Smooth muscle cell (in vitro differentiated cells): Measurements from ENCODE around the gene ZC3H7A. TPM values are rescaled to one million over a fixed set of nuclear protein-coding genes. Genes with fewer than 3 reads are reported as not detected.

Source experiments
- DNase-seq: peaks from one replicate; lab custom pipeline; 2025; ENCODE audit not compliant: unreplicated experiment; lab: John Stamatoyannopoulos, UW
- H2AFZ ChIP-seq: fragments of 200-600 bp; sonication (generic); 2 replicates; pipeline ENCODE4 v1.6.0; 2016; ENCODE audit warnings: antibody characterized with exemption, low read depth, mild to moderate bottlenecking
- H3F3A ChIP-seq: fragments of 200-600 bp; sonication (generic); 2 replicates; pipeline ENCODE4 v1.6.0; 2017; ENCODE audit warnings: antibody characterized with exemption, low read depth
- H3K27ac ChIP-seq: fragments of 200-600 bp; sonication (generic); 2 replicates; pipeline ENCODE4 v1.5.1; 2016; ENCODE audit warnings: low read depth, mild to moderate bottlenecking
- H3K27me3 ChIP-seq: fragments of 200-600 bp; sonication (generic); 2 replicates; pipeline ENCODE4 v1.6.1; 2016; ENCODE audit warnings: low read depth, mild to moderate bottlenecking
- H3K36me3 ChIP-seq: fragments of 200-600 bp; sonication (generic); 2 replicates; pipeline ENCODE4 v1.5.1; 2016; ENCODE audit warnings: low read depth
- H3K4me1 ChIP-seq: fragments of 200-600 bp; sonication (generic); 2 replicates; pipeline ENCODE4 v1.5.1; 2016; ENCODE audit warnings: low read depth
- H3K4me2 ChIP-seq: fragments of 200-600 bp; sonication (generic); 2 replicates; pipeline ENCODE4 v1.6.0; 2016; ENCODE audit warnings: mild to moderate bottlenecking
- H3K4me3 ChIP-seq: fragments of 200-600 bp; sonication (generic); 2 replicates; pipeline ENCODE4 v1.5.1; 2016; ENCODE audit warnings: mild to moderate bottlenecking
- H3K79me2 ChIP-seq: fragments of 200-600 bp; sonication (generic); 2 replicates; pipeline ENCODE4 v1.6.0; 2016; ENCODE audit warnings: low read depth, mild to moderate bottlenecking
- H3K9ac ChIP-seq: fragments of 200-600 bp; sonication (generic); 2 replicates; pipeline ENCODE4 v1.6.0; 2016; ENCODE audit warnings: low read depth
- H3K9me3 ChIP-seq: fragments of 200-600 bp; sonication (generic); replicated peaks from 2 replicates; pipeline ENCODE4 v1.5.1; 2016; ENCODE audit warnings: low read depth
- H4K20me1 ChIP-seq: fragments of 200-600 bp; sonication (generic); 2 replicates; pipeline ENCODE4 v1.6.0; 2016; ENCODE audit warnings: low read depth
- CTCF ChIP-seq: fragments of 200-600 bp; sonication (generic); IDR thresholded peaks from 2 replicates; pipeline ENCODE4 v1.5.1; 2017; ENCODE audit warnings: borderline replicate concordance, mild to moderate bottlenecking, antibody characterized with exemption; ENCODE audit not compliant: insufficient read depth, poor library complexity, severe bottlenecking
- WGBS: methylation state at CpG from one replicate; pipeline ENCODE4 v1.1.7; 2016; ENCODE audit warnings: low lambda C conversion rate; 5-methylcytosine and 5-hydroxymethylcytosine counted together
- polyA plus RNA-seq: library from polyadenylated mRNA; unstranded; fragments of >200 nt; fragmentation: Nextera tagmentation; extraction: Ambion mirVana; gene quantifications from 2 replicates; pipeline ENCODE4 v1.2.1, GENCODE V29; 2016
- total RNA-seq: library from RNA; depleted of rRNA; stranded (reverse); fragments of >200 nt; gene quantifications from 2 replicates; pipeline ENCODE4 v1.2.3, GENCODE V29; 2014

ZC3H7A gene
- total and polyA plus RNA-seq, 2 experiments from 2014 or later, result 37.3 to 38.6 TPM

GRCh38 chr16:11712122-11712521 is 84.9 kb downstream of the ZC3H7A start:
- no peak for DNase-seq
- no peak for TF ChIP-seq CTCF
- peaks cover 8% of the 10 kb centered on the region for H3K79me2 ChIP-seq
- H3K4me1 ChIP-seq, result no peaks in the 10 kb centered on the region
- H3F3A ChIP-seq, result no peaks in the 10 kb centered on the region
- no peak overlapping the region for H3K9ac ChIP-seq
- H3K27me3 ChIP-seq, result no peaks in the 10 kb centered on the region
- no peak overlapping the region for H3K4me2 ChIP-seq
- peaks cover 4% of the 10 kb centered on the region for H3K36me3 ChIP-seq
- no peak overlapping the region for H3K4me3 ChIP-seq
- peaks cover 85% of the 10 kb centered on the region for H4K20me1 ChIP-seq
- H3K27ac ChIP-seq, result no peak overlapping the region
- H3K9me3 ChIP-seq, result no peaks in the 10 kb centered on the region
- 99% methylated on average over 3 of the region's 3 CpGs for WGBS
- H2AFZ ChIP-seq, result no peak overlapping the region

- WGBS, result 95% methylated on average over 4 of the region's 4 CpGs
- H3K27ac ChIP-seq, result no peak overlapping the region
- H2AFZ ChIP-seq, result no peak overlapping the region
- no peak overlapping the region for H3K4me2 ChIP-seq
- no peak for TF ChIP-seq CTCF
- H4K20me1 ChIP-seq, result peaks cover 84% of the 10 kb centered on the region
- peaks cover 4% of the 10 kb centered on the region for H3K36me3 ChIP-seq
- H3K9me3 ChIP-seq, result no peaks in the 10 kb centered on the region
- peaks cover 8% of the 10 kb centered on the region for H3K79me2 ChIP-seq
- H3K9ac ChIP-seq, result no peak overlapping the region
- no peaks in the 10 kb centered on the region for H3K4me1 ChIP-seq
- DNase-seq, result no peak
- no peak overlapping the region for H3K4me3 ChIP-seq
- H3F3A ChIP-seq, result no peaks in the 10 kb centered on the region
- H3K27me3 ChIP-seq, result no peaks in the 10 kb centered on the region
Measured at GRCh38 chr16:11711662-11712061, 85.4 kb downstream of the ZC3H7A start.

GRCh38 chr16:11708421-11708820 is 88.6 kb downstream of the ZC3H7A start:
- 89% methylated on average over 1 of the region's 1 CpG for WGBS
- Histone ChIP-seq H3K9ac (no peak overlapping the region), H3K4me3 (no peak overlapping the region), H3K36me3 (peaks cover 4% of the 10 kb centered on the region), H3K27ac (no peak overlapping the region), H3K4me2 (no peak overlapping the region), H3F3A (no peaks in the 10 kb centered on the region), H3K79me2 (peaks cover 13% of the 10 kb centered on the region), H3K4me1 (no peaks in the 10 kb centered on the region), H3K9me3 (no peaks in the 10 kb centered on the region), H2AFZ (no peak overlapping the region), H3K27me3 (no peaks in the 10 kb centered on the region), H4K20me1 (peaks cover 92% of the 10 kb centered on the region)
- TF ChIP-seq CTCF, result no peak
- no peak for DNase-seq

GRCh38 chr16:11707679-11708197 is 89.3 kb downstream of the ZC3H7A start:
- no peaks in the 10 kb centered on the region for H3K27me3 ChIP-seq
- no peak for TF ChIP-seq CTCF
- no peak overlapping the region for H3K4me3 ChIP-seq
- no peaks in the 10 kb centered on the region for H3K4me1 ChIP-seq
- H3K9ac ChIP-seq, result no peak overlapping the region
- H3K36me3 ChIP-seq, result peaks cover 4% of the 10 kb centered on the region
- no peaks in the 10 kb centered on the region for H3F3A ChIP-seq
- peaks cover 18% of the 10 kb centered on the region for H3K79me2 ChIP-seq
- no peak overlapping the region for H2AFZ ChIP-seq
- H4K20me1 ChIP-seq, result peaks cover 95% of the 10 kb centered on the region
- WGBS, result 100% methylated on average over 4 of the region's 4 CpGs
- DNase-seq, result no peak
- no peak overlapping the region for H3K27ac ChIP-seq
- no peaks in the 10 kb centered on the region for H3K9me3 ChIP-seq
- no peak overlapping the region for H3K4me2 ChIP-seq
